ENCODE data around the gene CRIM1. TPM values are rescaled to one million over a fixed set of nuclear protein-coding genes. Genes with fewer than 3 reads are reported as not detected.

Gene CRIM1
- total RNA-seq, 4 donors from 2014 or later: 179 to 229 (median 188) TPM

GRCh38 chr2:36535099-36535498 lies 179.5 kb downstream of the CRIM1 start:
- Histone ChIP-seq H3K36me3 (peaks cover 0 to 59% (median 0%) of the 10 kb centered on the region in 3 donors), H3K9me3 (no peaks in the 10 kb centered on the region), H3K4me1 (peaks cover 0 to 12% (median 0%) of the 10 kb centered on the region in 4 donors), H3K4me3 (no peak overlapping the region), H3K27me3 (no peaks in the 10 kb centered on the region), H3K27ac (no peak overlapping the region)
- WGBS, 2 donors: 77 to 89% methylated on average over 2 of the region's 2 CpGs
- TF ChIP-seq CTCF (IDR thresholded peaks at IDR 0.05): no peak
- no peak for DNase-seq (ENCODE audit: low spot score in 2 of 2)

GRCh38 chr2:36536776-36537175 lies 181.2 kb downstream of the CRIM1 start:
- Histone ChIP-seq H3K4me1 (peaks cover 0 to 5% (median 0%) of the 10 kb centered on the region in 4 donors), H3K36me3 (peaks cover 0 to 73% (median 0%) of the 10 kb centered on the region in 3 donors), H3K9me3 (no peaks in the 10 kb centered on the region), H3K27me3 (no peaks in the 10 kb centered on the region), H3K27ac (peak overlapping the region in 1 of 4 donors; percentile 5), H3K4me3 (no peak overlapping the region)
- 85 to 94% methylated on average over 3 of the region's 3 CpGs for WGBS, 2 donors
- DNase-seq (ENCODE audit: low spot score in 2 of 2): no peak
- TF ChIP-seq POLR2A (IDR thresholded peaks at IDR 0.05) (no peak), CTCF (IDR thresholded peaks at IDR 0.05) (no peak), EP300 (IDR thresholded peaks at IDR 0.05) (no peak)

GRCh38 chr2:36538335-36538734 lies 182.8 kb downstream of the CRIM1 start:
- no peaks in the 10 kb centered on the region for H3K27me3 ChIP-seq
- no peak overlapping the region for H3K4me3 ChIP-seq
- H3K36me3 ChIP-seq: peaks cover 0 to 80% (median 0%) of the 10 kb centered on the region in 3 donors
- TF ChIP-seq CTCF (IDR thresholded peaks at IDR 0.05) (no peak), EP300 (IDR thresholded peaks at IDR 0.05) (no peak), POLR2A (IDR thresholded peaks at IDR 0.05) (no peak)
- no peaks in the 10 kb centered on the region for H3K9me3 ChIP-seq
- no peak for DNase-seq (ENCODE audit: low spot score in 2 of 2)
- 60 to 66% methylated on average over 5 of the region's 5 CpGs for WGBS, 2 donors
- peaks cover 0 to 12% (median 2%) of the 10 kb centered on the region in 4 donors for H3K4me1 ChIP-seq
- no peak overlapping the region for H3K27ac ChIP-seq

- Histone ChIP-seq H3K9me3 (no peaks in the 10 kb centered on the region), H3K27ac (no peak overlapping the region), H3K4me3 (no peak overlapping the region), H3K36me3 (peaks cover 0 to 88% (median 3%) of the 10 kb centered on the region in 3 donors), H3K4me1 (peaks cover 0 to 12% (median 2%) of the 10 kb centered on the region in 4 donors), H3K27me3 (no peaks in the 10 kb centered on the region)
- DNase-seq (ENCODE audit: low spot score in 2 of 2): no peak
- TF ChIP-seq EP300 (IDR thresholded peaks at IDR 0.05) (no peak), CTCF (IDR thresholded peaks at IDR 0.05) (no peak), POLR2A (IDR thresholded peaks at IDR 0.05) (no peak)
- 93% methylated on average over 7 of the region's 7 CpGs for WGBS, 2 donors
Measured at GRCh38 chr2:36539631-36540030, 184.1 kb downstream of the CRIM1 start.

GRCh38 chr2:36540986-36541754 lies 185.6 kb downstream of the CRIM1 start:
- Histone ChIP-seq H3K27ac (peak overlapping the region in 2 of 4 donors; percentile 21 to 40), H3K4me3 (no peak overlapping the region), H3K36me3 (peaks cover 0 to 91% (median 4%) of the 10 kb centered on the region in 3 donors), H3K4me1 (peaks cover 0 to 12% (median 2%) of the 10 kb centered on the region in 4 donors), H3K27me3 (no peaks in the 10 kb centered on the region), H3K9me3 (no peaks in the 10 kb centered on the region)
- DNase-seq (ENCODE audit: low spot score in 2 of 2): no peak
- TF ChIP-seq EP300 (IDR thresholded peaks at IDR 0.05) (no peak), POLR2A (IDR thresholded peaks at IDR 0.05) (no peak), CTCF (IDR thresholded peaks at IDR 0.05) (no peak)
- 88 to 94% methylated on average over 11 of the region's 11 CpGs for WGBS, 2 donors

Measured in tibial nerve (tissue), 4 donors.